Inferior parietal cortex (tissue), 1 donor: ENCODE results near the gene ARHGAP24.

Experiments
- DNase-seq: peaks from one replicate; pipeline ENCODE4 v3.0.0-alpha.2; 2016; ENCODE audit errors: extremely low spot score

Gene ARHGAP24

DNA sequence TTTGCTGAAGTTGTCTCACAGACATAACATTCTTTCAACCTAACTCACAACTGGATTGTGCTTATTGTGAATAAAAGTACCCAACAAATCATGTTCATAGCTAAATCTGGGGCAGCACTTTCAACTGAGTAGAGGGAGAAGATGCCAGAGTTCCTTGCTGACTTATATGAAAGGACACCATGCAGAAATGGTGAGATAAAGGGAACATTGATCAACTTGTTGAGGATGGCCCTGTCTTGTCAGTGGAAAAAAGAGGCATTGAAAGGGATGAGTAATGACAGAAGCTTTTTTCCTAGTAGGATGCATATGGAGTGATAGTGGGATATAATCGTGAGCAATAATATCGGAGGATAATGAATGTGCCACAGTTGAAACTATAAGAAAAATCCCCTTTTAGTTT is 221.7 kb downstream of the ARHGAP24 start:
- no peak for DNase-seq

DNA sequence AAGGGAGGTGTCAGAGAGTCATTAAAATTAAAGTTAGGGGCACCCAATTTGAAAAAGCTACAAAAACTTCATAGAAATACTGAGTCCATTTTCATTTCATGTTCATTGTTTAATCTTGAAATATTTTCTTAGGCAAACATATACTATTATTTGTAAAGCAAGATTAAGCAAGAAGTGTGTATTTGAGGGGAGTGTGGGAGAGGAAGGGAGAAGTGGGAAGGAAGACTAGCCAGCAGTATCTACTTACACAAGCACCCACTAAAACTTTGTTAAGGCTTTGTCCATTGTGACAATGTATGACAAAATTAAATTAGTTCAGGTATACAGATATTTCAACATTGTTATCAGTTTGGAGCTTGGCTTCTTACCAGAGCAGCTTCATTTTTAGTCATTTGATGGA is 222.9 kb downstream of the ARHGAP24 start:
- DNase-seq: no peak

DNA sequence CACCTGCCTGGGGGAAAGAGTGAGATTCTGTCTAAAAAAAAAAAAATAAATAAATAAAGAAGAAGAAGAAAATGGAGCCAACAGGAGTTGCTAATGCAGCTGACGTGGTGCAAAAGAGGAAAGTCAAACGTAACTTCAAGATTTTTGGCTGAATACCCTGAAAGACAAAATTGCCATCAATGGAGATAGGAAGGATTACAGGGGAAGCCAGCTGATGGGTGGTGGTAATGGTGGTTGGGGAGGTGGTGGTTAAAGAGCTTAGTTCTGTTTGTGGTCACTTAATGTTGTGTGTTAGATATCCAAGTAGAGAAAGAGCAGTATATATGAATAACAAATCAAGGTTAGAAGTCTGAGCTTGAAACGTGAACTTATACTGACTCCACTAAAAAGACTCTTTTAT is 225.4 kb downstream of the ARHGAP24 start:
- no peak for DNase-seq

DNA sequence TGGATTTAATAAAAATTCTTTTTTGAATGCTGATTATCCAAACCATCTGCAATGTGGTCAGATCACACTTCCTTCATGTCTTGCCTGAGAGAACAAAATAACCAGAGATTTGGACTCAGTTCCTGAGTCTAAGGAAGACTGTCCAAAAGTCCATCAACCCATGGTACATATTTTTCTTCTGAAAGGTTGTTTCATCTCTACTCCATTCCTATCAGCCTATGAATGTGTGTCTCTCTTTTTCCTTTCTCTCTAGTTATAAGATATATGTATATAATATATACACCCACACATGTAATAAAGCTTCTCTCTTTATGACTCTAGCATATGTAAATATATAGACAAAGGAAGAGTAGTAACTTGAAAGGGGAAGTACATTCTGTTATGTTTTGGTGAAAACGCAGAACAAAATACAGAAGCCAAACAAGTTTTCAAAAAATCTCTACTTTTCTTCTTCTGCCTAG is 226.9 kb downstream of the ARHGAP24 start:
- no peak for DNase-seq

DNA sequence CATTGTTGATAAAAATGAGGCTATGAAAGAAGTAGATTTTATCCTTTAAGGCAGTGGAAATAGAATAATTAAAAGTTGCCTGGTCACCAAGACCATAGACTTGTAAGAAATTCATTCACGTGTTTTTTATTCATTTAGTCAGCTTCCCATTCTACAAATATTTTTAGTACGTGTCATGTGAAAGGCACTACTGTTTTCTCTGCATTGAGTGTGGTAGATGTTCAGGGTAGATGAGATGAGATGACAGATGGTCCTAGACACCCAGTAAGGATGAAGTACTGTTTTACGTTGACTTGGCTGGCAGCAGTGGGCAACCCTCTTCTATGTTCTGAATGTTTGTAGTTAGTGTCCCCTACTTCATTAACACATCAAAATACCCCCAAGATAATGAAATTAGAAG is 228.1 kb downstream of the ARHGAP24 start:
- no peak for DNase-seq

DNA sequence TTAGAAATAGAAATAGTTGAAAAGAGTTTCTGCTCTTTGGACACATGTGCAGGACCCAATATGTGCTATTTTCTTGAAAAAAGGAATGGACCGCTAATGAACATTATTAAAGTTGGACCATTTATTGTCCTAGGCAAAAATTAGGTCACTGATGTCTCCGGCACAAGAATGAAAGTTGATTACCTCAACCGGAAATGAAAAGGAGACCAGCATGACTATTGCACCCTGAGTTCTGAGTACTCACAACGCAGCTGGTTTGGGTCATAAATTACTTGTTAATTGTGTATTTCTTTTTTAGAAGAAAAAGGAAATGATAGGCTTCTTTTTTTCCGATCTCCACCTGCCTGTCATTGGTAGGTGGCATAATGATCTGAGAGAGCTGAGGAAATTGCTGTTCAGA is 232.7 kb downstream of the ARHGAP24 start:
- DNase-seq: no peak

DNA sequence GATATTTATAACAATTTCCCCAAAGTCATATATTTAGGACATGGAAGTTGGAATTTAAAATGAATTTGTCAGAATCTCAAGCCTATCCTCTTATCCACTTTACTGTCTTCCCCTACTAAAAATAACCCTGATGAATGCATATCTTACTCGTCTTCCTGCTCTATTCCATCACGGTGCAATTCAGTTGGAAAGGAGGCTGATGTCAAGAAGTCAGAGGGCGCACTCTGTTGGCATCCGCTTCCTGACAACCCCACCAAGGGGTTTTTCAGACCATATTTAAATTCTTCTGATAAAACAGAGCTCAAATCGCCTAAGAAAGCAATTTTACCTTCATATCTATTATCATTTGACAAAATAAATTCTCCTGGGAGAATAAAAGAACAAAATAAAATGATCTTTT is 233.5 kb downstream of the ARHGAP24 start:
- DNase-seq: no peak

DNA sequence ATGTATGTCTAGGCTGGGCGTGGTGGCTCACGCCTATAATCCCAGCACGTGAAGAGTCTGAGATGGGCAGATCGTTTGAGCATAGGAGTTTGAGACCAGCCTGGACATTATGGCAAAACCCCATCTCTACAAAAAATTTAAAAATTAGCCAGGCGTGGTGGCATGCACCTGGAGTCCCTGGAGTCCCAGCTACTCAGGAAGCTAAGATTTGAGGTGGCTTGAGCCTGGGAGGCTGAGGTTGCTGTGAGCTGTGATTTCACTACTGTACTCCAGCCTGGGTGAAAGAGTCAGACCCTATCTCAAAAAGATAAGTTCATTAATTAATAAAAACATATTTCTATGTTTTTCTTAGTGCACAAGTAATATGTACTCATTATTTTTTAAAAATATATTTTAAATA is 238.1 kb downstream of the ARHGAP24 start:
- DNase-seq: no peak

DNA sequence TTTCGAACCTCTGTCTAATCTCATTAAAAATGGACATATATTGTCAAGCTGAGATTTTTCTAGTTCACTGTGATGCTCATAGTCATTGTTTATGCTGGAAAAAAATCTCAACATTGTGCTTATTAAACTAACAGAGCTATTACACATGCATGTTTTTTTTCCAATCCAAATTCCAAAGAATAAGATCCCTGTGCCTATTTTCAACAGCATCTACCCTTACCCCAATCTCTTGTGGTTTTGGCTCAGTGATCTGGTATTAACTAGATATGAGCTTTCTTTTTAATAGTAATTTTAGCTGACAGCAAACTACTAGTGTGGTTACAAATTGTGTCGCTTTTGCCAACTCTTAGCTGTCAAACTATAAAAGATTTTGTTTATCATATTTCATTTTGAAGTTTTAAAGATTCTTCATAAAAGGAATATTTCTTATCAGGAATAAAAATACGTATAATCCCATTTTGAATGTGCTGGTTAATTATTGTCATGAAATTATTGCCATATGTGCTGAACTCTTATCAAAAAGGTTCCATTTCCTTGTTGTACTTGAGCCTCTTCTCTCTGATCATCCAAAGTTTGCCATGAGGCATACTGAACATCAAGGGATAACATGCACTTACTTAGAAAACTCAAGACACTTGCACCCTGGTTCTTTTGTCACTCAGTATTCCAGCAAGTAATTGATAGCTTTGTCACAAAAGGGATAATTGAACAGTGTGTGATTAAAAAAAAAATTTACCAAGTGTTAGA is 241.2 kb downstream of the ARHGAP24 start:
- DNase-seq: no peak

DNA sequence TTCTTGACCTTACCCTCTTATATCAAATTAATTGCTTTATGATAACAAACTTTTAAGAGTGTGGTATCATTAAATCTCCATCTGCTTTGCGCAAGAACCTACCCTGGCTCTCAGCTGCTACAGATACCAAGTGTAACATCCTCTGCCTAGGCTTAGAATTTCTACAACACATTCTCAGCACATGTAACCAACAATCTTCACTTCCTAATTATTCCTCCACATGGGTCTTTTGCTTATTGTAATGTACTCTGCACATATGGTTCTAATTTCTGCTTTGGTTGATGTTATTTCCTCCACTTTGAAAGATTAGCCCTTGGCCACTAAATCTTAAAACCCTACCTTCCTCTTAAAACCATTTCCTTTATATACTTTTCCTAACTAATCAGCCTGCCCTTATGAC is 242.4 kb downstream of the ARHGAP24 start:
- DNase-seq: no peak

DNA sequence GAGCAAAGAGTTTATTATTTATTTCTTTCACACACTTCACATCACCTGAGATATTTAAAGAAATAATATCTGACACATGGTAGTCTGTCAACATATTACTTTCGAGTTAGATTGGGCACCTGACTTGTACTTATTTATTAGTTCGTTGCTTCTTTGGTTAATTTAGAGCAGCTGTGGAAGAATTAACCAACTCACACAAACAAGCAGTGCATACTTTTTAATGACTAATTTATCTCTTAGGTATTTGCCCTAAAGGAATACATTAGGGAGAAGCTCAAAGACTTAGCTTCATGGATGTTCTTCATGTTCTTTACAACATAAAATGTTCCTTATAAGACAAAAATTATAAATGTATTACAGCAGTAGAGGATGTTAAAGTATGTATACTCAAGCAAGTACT is 242.9 kb downstream of the ARHGAP24 start:
- DNase-seq: no peak

DNA sequence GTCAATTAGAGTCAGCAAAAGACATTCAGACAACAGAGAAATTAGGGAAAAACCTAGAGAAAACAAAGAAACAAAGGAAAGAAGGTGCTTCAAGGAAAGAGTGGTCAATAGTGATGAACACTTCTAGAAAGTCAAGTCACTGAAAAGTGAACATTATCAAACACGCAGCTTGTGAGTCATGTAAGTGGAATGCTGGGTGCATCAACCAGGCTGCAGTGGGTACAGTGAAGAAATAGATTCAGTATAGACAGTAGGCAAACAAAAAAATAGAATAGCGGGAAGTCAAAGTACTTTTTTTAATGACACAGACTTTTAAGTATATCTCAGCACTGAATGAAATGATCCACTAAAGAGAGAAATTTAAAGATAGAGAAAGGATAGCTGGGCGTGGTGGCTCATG is 245.8 kb downstream of the ARHGAP24 start:
- DNase-seq: no peak

DNA sequence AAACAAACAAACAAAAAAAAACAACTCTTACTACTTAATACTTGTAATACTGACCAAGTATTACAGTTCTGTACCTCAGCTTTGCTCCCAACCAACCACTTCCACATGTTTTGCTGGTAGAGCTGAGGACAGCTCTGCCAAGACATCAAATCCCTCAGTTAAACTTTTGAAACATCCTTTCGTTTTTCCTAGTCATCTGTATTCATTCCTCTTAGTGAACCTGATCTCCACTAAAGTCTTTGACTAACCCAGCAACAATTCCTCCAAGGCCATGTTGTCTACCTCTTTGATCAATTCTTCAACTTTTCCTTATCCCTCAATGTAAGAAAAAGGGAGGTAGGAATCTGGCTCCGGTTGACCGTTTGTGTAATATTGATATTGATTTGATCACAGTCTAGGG is 247.5 kb downstream of the ARHGAP24 start:
- no peak for DNase-seq

DNA sequence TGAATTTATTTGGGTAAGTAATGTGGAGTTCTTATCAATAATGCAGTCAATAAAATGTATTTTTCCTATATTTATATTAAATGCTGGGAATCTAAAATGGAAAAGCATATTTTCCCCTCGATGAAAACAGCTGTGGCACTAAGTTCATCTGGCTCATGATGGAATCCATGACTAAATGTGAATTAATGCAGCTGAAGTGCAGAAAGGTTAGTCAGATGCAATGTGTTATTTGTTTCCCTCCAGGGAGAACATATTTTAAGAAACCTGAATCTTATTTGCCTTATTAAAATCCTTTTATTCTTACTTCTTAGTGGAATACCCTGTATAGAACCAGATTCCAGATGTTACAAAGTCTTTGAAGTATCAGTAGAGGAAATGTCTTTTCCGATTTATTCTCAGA is 247.9 kb downstream of the ARHGAP24 start:
- DNase-seq: no peak

DNA sequence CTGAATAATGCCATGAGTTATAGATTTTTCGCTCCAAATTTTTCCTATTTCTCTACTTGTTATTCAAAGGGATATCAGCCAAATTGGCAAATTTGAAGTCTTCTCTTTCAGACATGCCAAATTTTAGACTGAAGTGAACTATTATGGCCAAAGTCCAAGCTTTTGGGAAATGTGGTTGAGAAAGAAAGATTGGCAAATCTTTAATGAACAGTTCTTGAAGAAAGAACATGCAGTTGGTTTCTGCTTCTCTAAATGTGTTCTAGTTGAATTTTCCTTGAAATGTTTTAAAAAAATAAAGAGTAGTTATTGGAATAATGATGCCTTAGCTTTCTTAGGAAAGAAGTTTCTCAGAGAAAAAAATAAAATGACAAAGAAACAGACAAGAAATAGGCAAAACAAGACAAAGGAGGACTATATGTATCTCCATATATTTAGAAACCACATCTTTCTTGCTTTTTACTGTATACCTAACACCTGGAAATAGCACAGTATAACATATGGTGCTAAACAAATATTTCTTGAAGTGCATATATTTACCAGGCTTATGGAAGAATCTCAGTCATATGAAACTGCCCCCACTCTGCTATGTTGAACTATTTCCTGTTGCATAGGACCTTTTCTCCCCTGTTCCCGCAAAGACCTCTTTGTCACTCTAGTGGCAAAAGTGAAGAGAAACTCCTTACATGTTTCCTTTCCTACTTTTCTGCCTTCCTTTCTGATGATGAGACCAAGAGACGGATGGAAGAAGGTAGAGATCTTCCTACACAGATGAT is 250.0 kb downstream of the ARHGAP24 start:
- no peak for DNase-seq

DNA sequence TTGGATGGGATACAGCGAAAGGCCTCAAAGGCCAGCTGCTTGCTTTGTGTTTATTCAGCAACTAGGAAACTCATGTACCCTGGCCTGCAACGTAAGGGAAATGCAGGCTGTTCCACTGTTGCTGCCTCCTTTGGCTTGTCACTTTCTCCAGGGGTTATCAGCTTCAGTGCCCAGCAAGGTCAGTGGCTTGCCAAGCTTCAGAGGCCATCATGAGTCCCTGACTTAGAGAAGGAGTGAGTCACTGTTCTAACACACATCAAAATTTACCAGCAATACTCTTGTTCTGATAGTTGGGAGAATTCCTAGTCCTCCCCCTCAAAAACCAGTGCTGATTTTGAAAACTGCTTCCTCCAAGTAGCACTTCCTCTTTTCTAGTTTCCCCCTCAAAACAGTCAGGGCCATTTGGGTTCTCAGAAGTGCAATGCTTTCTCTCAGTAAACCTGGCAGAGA is 250.8 kb downstream of the ARHGAP24 start:
- no peak for DNase-seq

DNA sequence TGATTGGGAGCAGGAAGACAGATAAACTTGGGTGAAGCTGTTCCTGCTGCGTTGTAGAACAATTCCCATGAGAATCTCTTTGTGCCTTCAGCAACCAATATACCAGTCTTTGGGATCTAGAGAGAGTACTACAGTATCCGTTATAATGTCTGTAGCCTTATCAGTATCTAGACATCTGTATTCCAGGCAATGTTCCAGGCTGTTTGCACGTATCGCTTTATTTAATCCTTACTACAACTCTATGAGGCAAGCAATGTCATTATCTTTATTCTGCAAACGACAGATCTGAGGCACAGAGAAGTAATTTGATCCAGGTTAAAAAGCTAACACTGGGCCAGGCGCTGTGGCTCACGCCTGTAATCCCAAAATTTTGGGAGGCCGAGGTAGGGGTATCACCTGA is 251.6 kb downstream of the ARHGAP24 start:
- no peak for DNase-seq

DNA sequence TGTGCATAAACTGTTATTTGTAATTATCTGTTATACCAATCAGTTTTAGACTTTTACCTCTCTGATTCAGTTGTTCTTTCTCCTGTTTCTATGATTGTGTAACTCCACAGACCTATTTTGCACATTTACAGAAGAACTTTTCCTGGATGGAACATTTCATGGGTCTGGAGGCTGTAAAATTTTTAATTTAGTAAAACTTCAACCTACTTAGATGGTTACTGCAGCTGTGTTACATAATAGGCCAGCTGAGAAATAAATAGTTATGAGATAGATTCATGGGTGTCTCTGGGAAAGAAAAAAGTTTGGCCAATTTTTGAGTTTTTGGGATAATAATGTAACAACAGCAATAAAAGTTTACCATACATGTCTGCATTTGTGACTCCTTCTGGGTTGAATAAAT is 253.5 kb downstream of the ARHGAP24 start:
- DNase-seq: no peak

DNA sequence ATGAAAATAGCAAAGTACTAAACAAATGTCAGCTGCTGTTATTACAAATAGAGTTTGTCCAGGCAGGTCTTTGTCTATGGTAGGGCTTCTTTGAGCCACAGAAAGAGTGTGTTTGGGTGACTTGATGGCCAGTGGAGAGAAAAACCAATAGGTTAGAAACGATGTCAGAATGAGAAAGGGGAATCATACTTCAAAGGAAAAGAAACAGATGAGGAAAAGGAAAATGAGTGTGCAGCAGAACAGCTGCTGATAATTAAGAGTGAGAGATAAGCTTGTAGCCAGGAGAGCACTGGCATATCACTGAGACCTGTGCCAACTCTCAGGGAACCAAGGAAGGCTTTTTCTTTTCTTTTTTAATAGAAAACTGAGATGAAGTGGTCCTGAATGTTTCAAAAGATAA is 257.2 kb downstream of the ARHGAP24 start:
- DNase-seq: no peak

DNA sequence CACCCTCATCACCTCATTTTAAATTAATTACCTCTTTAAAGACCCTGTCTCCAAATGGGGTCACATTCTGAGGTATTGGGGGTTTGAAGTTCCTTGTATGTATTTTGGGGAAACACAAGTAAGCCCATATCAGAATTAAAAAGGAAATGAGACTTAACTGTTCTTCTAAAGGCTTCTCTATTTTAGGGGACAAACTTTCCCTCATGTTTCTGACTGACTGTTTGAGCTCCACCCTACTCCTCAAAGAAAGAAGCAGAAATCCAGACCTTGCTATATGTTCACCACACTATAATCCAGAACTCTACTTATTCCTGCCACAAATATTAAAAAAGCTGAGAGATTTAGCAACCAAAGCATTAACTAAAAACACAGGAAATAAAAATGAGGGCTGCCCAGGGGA is 258.8 kb downstream of the ARHGAP24 start:
- no peak for DNase-seq

DNA sequence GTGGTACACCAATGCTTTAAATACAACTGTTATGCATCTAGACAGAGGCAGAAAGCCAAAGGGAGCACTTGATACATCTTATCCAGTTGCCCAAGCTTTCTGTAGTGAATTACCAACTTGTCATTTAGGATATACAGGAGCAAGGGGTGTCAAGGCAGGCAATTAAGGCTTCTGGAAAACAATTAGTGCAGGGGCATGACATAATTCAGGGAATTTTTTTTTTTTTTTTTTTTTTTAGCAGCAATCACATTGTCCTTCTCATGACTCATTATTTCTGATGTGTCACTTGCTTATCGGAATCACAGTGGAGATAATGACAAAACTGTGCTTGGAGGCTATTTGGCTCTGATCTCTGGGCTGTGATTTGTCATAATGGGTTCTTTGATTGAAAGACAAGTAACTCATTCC is 259.5 kb downstream of the ARHGAP24 start:
- DNase-seq: no peak

DNA sequence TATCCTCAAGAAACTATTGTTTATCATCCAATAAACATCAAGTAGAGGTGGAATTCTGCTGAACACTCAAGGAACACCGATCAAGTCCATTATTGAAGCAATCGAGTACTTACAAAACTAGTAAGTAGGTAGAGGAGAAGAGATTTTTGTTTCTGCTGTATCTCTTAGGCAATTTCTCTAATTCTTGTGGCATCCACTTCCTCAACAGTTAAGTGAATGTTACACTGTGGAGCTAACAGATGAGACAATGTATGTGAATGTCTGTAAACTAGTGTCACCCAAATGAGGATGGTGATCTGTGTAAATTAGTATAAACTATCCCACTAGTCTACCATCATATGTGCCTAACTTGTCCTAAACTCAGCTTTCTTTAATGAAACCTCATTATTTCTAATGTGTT is 261.6 kb downstream of the ARHGAP24 start:
- DNase-seq: no peak

DNA sequence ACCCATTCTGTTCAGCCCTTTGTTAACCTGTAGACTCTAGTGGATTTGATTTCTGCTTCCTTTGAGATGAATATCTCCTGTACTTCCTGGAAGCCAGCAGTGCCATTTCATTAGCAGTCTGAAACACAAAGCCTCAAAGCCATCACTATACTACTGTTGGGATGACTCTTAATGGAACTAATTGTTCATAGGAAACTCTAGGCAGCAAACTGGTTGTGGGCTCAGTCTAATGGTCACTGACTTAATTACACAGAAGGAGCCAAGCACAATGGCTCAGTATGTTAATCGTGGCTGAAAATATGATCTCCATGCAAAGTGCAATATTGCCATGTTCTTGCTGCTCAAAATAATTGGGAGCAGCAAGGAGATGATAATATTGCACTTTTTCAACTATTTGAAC is 262.3 kb downstream of the ARHGAP24 start:
- no peak for DNase-seq
